Measurements from ENCODE around the gene CEP43.

CEP43 gene

DNA sequence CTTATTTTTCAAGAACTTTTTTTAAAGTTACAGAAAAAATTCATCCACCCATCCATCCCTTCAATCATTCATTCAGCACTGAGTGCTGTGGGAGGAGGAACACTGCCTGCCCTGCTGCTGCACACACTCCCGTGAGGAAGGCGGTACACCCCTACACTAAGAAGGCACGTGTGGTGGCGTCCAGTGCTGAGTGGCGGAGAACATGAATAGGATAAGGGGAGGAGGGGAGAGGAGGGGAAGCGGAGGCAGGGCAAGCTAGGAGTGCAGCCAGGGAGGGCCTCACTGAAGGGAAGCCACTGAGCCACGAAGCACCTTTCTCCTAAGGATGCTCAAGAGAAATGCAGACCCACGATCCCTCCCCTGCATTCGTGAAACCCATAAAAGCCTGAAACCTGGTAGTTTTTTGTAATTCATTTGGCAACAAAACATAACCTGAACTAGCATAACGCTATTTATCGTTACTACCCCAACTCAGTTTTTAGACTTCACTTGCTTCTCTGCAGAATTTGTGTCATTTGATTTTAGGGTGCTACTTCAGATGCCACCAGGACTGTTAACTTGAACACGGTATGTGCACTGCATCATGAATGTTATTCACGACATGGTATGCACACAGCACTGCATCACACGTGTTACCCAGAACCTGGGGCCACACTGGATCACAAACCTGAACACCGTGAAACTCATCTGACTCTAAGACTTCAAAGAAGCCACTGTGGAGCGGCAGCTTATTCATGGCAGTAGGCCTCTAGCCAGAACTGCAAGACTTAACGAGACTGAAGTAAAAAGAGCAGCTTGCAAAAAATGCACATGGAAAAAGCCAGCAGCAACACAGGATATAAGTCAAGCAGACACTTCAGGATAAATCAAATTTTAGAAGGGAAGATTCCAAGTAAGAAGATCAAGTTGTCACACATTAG, 46.4 kb upstream of the CEP43 start:
- TF ChIP-seq, protein P1, sequence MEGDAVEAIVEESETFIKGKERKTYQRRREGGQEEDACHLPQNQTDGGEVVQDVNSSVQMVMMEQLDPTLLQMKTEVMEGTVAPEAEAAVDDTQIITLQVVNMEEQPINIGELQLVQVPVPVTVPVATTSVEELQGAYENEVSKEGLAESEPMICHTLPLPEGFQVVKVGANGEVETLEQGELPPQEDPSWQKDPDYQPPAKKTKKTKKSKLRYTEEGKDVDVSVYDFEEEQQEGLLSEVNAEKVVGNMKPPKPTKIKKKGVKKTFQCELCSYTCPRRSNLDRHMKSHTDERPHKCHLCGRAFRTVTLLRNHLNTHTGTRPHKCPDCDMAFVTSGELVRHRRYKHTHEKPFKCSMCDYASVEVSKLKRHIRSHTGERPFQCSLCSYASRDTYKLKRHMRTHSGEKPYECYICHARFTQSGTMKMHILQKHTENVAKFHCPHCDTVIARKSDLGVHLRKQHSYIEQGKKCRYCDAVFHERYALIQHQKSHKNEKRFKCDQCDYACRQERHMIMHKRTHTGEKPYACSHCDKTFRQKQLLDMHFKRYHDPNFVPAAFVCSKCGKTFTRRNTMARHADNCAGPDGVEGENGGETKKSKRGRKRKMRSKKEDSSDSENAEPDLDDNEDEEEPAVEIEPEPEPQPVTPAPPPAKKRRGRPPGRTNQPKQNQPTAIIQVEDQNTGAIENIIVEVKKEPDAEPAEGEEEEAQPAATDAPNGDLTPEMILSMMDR (IDR thresholded peaks at IDR 0.05) = no peak

DNA sequence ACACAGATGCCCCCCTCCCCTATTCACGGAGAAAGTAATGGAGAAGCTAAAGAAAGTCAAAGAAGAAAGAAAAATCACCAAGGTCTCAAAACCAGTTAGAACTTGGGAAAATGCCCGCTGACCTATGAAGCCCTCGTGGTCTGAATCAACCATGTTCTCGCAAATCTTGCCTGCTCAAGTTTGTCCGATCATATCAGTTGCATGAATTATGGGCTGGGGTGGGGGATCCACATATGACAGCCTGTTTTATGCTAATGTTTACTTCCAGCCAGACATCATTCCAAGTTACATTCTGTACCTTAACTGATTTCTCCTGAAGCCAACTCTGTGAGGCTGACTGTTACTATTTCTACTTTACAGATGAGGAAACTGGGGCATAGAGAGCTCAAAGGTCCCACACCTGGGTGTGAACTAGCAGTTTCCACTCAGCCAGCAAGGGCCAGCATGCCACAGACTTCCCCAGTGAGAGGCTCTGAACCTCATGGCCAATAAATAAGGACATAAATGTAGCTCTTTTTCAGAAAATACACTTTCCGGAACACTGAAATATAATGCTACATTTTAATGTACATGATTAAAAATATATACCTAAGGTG, 45.0 kb upstream of the CEP43 start:
- TF ChIP-seq, protein P1 (IDR thresholded peaks at IDR 0.05) = no peak

DNA sequence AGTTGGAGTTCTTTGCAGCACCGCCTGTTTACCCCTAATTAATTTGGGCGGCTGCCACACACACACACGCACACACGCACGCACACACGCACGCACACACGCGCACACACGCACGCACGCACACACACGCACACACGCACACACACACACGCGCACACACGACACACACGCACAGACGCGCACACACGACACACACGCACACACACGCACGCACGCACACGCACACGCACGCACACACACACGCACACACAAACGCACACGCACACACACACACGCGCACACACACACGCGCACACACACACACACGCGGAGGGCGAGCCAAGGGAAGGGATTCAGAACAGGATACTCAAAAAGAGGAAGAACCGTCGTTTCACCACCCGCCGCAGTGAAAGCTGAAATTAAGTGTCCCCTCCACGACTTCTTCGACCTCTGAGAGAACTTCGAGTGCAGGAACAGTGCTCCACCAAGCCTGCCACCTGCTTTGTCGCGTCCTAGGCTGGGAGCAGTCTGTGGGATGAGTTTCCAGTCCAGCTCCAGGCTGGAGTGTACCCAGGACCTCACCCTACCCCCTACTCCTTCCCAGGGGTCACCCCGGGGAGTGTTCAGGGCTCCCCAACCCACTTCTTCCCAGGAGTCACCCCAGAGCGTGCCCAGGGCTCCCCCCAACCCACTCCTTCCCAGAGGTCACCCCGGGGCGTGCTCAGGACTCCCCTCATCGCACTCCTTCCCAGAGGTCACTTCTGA, 43.9 kb upstream of the CEP43 start:
- TF ChIP-seq, protein P1 (IDR thresholded peaks at IDR 0.05) = no peak

GRCh38 chr6:166955865-166956443, 43.2 kb upstream of the CEP43 start:
- TF ChIP-seq, protein P1 (IDR thresholded peaks at IDR 0.05) = no peak

GRCh38 chr6:166956444-166957086, 42.6 kb upstream of the CEP43 start, which contains the start of gene RNASET2:
Gene RNASET2 (minus strand): TSS chr6:166956550. CDS start chr6:166956182, 368 bp downstream.
- TF ChIP-seq, protein P1 (IDR thresholded peaks at IDR 0.05) = no peak

DNA sequence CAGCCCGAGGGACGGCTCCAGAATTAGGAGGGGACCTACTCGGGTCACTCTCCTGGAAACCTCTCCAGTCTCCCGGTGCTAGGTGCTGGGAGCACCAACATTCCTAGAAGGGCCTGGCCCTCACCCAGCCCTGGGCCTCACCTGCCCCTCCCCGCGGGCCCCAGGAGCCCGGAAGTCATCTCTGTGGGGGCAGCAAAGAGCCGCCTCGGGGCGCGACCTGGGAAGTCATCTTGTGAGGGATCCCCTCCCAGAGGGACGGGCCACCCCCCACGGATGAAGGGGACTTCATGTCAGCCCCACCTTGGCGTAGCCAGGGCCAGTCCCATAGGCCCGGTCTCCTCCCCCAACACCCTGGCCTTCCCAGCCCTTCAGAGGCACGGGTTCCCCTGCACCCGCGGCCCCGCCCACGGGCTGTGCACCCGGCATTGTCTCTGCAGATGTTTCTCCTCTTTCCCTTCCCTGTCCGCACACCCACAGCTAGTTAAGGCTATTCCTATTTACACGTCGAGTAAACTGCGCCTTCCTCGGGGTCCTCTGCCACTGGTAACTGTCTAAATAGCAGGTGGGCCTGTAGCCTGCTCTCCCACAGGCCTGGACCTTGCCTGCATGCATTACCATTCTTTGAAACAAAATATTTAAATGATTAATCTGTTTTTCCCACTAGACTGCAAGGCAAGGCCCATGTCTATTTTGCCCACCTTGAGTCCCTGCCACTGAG, 42.0 kb upstream of the CEP43 start:
- TF ChIP-seq, protein P1 (IDR thresholded peaks at IDR 0.05) = no peak

Measured in LNCAP (cell line).